SKM-1 treated with dmso at 0.1 percent for 144 hours (cell line): ENCODE results near the gene FKBP14.
A peak's percentile ranks its signal among the peaks of the same experiment; 100 is the strongest.

Experiments
- DNase-seq: peaks from one replicate; lab custom pipeline; 2025; ENCODE audit not compliant: unreplicated experiment; lab: John Stamatoyannopoulos, UW

Gene FKBP14

GRCh38 chr7:30026229-30027064 lies at the start of gene FKBP14:
Gene FKBP14, minus strand, starts transcription at chr7:30026702. Its CDS starts 194 bp downstream, at chr7:30026508.
- peak; percentile 98 for DNase-seq

GRCh38 chr7:30074422-30075030 lies 48.0 kb upstream of the FKBP14 start:
- peak; percentile 5 for DNase-seq

- no peak for DNase-seq
These were observed 46.2 kb upstream of the FKBP14 start for GRCh38 chr7:30072735-30073134.

- DNase-seq, result no peak
These were observed 43.5 kb upstream of the FKBP14 start for GRCh38 chr7:30070052-30070451.

- no peak for DNase-seq
These were observed 42.8 kb upstream of the FKBP14 start for GRCh38 chr7:30069096-30069867.

GRCh38 chr7:30068117-30068516 lies 41.6 kb upstream of the FKBP14 start:
- no peak for DNase-seq

GRCh38 chr7:30066687-30067086 lies 40.2 kb upstream of the FKBP14 start:
- no peak for DNase-seq

- no peak for DNase-seq
These were observed 39.2 kb upstream of the FKBP14 start for GRCh38 chr7:30065746-30066145.

GRCh38 chr7:30062587-30062986 lies 36.1 kb upstream of the FKBP14 start:
- DNase-seq, result peak; percentile 36

GRCh38 chr7:30061786-30062185 lies 35.3 kb upstream of the FKBP14 start:
- DNase-seq, result peak; percentile 10

- no peak for DNase-seq
These were observed 31.2 kb upstream of the FKBP14 start for GRCh38 chr7:30057741-30058140.

GRCh38 chr7:30053068-30053467 lies 26.6 kb upstream of the FKBP14 start:
- no peak for DNase-seq

- DNase-seq, result no peak
These were observed 22.7 kb upstream of the FKBP14 start for GRCh38 chr7:30049173-30049572.

GRCh38 chr7:30048582-30048981 lies 22.1 kb upstream of the FKBP14 start:
- no peak for DNase-seq

GRCh38 chr7:30047124-30047523 lies 20.6 kb upstream of the FKBP14 start:
- DNase-seq, result no peak

GRCh38 chr7:30046127-30046770 lies 19.7 kb upstream of the FKBP14 start:
- no peak for DNase-seq

GRCh38 chr7:30041526-30042269 lies 15.2 kb upstream of the FKBP14 start:
- DNase-seq, result no peak

GRCh38 chr7:30040938-30041337 lies 14.4 kb upstream of the FKBP14 start:
- no peak for DNase-seq

- DNase-seq, result no peak
These were observed 11.9 kb upstream of the FKBP14 start for GRCh38 chr7:30038196-30038980.

GRCh38 chr7:30036220-30036619 lies 9.7 kb upstream of the FKBP14 start:
- no peak for DNase-seq
